Stimulated activated CD8-positive, alpha-beta memory T cell treated with anti-CD3 and anti-CD28 coated beads, Interleukin-7, amount 100 ng/mL, for 24 hours (primary cell): Measurements from ENCODE around the gene LGR6.

Source experiments
- DNase-seq: peaks from one replicate; pipeline ENCODE4 v3.0.0-alpha.2; 2020; ENCODE audit warnings: low read depth

The LGR6 gene

DNA sequence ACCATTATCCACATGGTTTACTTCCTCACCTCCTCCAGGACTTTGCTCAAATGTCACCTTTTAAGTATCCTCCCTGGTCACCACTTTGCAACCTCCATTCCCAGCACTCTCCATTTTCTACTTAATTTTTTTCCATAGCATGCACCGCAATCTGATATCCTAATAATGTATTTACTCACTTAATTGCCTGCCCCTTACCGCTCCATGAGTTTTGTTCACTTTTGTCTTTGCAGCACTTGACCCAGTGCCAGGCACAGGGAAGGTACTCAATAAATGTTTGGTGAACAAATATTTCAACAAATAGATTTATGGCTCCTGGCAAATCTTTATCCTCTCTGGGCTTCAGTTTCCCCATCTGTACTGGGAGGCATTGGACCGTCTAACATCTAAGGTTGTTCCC is 94.6 kb downstream of the LGR6 start:
- no peak for DNase-seq

DNA sequence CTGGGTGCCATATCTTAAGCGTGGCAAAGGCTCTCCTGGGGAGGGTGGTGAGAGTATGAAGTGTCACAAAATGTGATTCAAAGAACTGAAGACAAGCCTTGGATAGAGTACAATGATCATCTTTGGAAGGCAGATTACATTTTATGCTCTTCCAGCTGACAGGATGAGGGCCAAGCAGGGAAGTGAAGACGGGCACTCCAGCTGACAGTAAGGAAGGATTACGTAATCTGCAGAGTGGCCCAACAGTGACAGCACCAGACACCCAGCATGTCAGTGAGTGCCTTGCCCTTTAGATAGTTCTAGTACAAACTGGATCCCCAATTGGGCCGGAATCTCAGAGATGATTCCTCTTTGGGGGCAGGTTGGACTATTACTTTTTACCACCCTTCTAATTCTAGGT is 95.4 kb downstream of the LGR6 start:
- DNase-seq, result no peak

DNA sequence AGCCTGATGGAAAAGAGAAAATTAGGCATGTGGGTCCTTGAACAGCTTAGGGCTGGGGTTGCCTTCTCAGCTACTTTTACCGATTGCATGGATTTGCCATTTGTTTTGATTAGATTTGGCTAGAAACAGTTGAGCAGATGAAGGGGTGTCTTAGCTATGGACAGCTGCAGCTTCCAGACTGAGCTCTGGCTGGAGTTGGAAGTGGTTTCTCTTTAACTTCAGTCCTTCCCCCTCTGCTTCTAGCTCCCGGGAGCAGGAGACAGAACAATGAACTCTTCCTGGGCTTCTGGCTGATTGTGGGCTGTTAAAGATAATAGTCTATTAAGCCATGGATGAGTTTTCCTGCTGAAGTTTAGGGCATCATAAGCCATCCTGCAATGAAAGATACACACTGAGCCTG is 97.4 kb downstream of the LGR6 start:
- no peak for DNase-seq

DNA sequence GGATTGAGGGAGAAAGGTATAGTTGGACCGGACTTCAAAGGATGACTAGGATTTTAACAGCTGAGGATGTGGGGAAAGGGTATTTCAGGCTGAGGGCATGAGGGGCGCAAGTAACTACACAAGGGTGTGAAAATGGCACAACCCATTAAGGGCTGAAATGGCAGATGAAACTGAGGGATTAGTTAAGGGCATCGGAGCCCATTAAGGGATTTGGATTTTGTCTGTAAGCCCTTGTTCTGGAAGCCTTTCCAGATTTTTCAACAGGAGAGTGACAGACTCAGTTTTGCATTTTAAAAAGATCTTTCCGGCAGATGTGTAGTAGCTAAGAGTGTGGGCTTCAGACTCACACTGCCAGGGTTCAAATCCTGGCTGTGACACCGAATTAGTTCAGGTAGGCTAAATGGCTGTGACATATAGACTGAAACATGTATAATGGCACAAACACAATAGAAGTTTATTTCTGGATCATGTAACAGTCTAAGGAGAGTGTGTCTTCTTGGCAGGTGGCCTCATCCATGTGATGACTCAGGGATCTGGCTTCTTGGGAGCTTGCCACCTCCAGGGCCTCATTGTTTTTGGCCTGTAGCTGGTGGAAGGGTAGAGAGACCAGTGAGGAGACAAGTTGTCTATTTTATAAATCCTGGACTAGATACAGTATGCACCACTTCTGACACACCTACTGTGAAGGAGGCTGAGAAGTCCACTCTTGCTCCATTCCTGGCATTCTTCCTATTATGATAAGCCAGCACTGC is 98.5 kb downstream of the LGR6 start:
- no peak for DNase-seq

DNA sequence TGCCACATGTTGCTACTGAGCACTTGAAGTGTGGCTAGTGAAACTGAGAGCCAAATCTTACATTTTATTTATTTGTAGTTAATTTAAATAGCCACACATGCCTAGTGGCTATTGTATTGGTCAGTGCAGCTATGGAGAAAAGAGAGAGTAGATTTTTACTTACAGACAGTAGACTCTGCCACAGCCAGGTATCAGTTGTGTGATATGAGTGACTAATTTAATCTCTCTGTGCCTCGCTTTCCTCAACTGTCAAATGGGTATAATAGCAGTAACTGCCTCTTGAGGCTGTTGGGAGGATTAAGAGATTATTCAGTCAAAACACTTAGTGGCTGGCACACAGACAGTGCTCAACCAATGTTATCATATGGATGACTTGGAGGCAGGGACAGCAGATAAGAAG is 99.2 kb downstream of the LGR6 start:
- DNase-seq, result no peak

DNA sequence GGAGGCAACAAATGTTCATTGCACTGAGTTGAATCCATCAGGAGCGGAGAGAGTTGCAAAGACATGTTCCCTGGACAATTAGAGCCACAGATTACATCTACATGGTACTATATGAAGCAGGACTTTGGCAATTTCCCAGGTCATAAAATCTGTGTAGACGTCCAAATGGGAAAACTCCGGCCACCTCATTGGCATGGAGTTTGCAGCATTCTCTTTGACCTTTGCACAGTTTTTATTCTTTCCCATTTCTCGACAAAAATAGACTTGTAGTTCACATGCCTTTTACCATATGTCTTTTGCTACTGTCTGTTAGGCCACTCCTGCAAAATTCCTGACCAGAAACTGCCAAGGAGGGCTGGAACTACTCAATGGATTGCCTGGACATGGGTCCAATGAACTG is 100.0 kb downstream of the LGR6 start:
- DNase-seq, result no peak

DNA sequence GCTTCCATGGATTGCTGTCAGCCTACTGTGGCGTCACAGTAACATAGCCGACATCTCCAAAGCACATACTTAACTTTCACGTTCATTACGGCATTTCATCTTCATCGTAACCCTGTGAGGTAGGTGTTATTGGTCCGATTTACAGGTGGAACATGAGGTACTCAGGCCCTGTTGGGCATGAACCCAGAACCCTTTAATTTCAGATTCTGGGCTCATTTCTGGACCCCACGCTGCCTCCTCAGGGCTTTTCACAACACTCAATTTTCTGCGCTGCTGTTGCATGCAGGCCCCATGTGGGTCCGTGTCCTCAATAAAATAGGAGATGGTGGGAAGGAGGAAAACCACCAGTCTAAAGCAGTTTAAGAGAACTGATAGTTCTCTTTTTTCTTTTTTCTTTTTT is 108.6 kb downstream of the LGR6 start:
- DNase-seq, result no peak

DNA sequence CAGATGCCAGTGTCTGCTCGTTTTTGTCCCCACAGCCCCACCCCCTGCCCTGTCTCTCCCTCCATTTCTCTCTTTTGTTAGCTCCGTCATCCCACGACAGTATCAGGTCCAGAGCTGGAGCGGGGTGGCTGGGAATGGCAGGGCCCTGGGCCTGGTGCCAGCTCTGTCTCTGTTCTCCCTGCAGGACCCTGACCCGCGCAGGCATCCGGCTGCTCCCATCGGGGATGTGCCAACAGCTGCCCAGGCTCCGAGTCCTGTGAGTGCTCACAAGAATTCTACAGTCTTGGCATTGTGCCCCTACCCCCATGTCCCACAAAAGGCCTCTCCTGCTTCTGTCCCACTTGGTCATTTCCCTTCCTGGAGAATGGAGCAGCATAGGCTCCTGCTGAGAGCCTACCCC is 110.8 kb downstream of the LGR6 start:
- DNase-seq, result no peak

DNA sequence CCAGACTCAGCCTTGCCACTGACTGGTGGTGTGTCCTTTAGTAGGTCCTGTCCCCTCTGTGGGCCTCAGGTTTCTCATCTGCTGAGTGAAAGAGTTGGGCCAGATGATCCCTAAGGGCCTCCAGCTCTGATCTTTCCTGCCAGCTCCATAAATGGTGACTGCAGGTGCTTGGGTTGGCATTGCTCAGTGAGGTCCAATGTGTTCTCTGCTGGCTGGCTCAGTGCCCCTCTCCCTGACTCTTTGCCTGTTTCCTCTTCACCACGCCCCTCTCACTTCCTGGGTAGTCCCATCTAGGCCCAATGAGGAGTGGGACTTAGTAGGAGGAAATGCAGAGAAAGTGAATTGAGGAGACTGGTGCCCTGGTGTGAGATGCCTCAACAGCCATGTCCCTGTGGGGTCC is 111.6 kb downstream of the LGR6 start:
- DNase-seq, result no peak

DNA sequence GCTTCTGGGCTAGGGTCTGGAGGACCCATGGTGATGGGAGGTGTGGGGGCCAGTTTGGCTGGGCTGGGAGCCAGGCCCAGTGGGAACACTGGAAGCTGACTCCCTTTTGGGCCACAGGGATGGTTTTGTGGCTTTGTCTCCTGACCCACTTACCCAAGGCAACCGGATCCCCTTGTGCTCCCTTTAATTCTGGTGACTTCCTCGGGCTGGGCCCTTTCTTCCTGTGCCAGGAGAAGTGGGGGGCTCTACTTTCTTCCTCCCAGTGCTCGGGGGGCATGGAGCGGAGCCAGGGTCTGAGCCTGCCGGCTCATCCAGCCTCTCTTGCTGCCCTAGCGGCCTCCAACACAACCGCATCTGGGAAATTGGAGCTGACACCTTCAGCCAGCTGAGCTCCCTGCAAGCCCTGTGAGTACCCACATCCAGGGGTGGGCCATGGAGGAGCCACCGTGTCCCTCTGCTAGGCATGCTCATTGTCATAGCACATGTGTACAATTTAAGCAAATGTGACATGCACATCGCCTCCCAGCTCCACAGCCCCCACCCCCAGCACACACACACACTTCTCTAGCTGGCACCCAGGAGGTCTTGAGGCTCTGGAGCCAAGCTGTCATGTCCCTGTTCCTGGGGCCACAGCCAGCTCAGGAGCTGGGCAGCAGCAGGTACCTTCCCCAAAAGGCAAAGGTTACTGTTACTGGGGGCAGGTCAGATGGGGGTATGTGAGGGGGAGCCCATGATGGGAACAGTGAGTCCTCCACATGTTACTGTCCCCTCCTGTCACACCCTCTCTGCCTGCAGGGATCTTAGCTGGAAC is 113.1 kb downstream of the LGR6 start:
- no peak for DNase-seq

DNA sequence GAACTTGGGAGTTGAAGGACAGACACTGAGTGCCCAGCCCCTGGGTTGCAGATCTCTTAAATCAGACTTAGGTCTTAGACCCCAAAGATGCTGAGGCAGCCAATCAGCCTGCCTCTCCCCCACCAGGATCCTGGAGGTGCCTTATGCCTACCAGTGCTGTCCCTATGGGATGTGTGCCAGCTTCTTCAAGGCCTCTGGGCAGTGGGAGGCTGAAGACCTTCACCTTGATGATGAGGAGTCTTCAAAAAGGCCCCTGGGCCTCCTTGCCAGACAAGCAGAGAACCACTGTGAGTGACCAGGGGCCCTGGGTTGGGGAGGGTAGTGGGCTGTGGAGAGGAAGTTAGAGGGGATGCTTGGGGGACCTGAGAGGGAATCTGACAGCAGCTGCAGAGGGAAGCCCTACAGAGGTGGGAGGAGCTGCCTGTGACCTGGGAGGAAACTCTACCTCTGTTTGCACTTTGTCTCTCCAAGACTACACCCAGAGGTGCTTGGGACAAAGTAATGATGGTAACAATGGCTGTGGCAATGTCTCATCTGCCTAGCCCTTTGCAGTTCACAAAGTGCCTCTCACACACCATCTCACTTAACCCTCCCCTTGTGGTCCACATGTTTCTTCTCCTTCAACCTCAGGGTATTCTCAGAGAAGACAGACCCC is 116.6 kb downstream of the LGR6 start:
- DNase-seq, result no peak

DNA sequence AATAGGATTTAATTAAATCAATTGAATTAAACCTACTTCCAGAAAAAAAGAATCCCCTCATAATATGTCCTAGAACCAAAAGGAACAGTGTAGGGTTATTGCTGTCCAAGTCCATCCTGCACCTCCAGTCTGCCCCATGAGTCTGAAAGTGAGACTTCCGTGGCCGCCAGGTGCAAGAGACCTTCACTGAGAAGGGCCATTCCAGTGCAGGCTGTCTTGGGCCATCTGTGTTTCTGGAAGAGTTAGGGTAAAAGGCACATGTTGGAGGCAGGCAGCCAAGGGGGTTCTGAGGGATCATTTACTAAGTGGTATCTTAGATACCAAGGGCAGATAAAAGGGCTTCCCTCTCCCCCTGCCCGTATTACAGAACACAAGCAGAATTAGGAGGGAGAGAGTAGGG is 117.1 kb downstream of the LGR6 start:
- no peak for DNase-seq

DNA sequence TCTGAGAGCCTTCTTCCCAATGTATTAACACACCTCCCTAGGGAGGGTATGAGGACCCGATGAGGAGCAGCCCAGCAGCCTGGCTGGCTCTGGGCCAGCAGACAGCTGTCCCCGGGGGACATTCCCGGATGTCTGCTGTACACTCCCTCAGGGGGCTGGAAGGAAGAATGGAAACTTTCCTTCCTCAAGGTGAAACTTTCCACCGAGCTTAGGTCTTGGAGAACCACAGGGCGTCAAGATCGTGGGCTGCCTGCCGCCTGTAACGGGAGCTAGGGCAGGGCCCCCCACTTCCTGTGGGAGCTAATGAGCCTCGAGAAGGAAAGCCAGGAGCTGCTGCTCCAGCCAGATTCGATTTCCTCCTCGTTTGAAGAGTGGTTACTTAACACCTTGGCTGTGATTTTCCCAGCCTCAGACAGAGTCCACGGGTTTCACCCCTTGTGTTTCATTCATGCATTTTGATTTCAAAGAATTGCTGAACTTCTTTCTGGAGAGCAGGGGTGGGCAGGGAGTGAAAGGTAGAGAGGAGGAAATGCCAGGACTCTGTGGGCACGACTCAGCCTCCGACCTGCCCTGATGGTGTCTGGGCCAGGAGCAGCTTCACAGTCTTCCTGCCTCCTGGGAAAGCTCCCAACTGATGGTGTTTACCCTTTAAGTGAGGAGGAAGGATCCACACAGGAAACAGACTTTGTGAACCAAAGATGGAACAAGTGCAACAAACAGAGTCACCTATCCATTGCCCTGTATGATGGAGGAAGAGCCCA is 118.5 kb downstream of the LGR6 start:
- no peak for DNase-seq

DNA sequence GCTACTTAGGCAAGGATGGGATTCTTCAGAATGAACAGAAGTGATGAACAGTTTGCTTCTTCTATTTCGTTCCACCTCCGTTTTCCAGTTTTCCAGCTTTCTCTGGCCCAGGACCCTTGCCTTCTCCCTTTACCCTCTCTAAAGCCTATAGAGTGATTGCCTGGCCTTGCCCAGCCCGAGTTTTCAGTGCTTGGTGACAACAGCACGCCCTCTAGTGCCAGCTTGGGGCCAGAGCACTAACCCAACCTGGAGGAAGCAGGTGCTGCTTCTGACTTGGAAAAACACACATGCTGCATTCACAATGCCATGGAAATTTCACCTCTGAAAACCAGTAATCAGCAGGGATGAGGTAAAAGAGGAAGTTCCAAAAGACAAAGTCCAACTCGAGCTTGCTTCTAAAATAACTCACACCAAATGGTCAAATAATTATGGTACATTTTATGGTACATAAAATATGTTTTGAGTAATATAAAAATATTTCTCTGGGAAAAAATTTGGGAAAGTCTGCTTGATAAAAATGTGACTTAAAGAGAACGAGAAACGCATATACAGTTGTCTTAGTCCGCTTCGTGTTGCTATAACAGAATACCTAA is 122.1 kb downstream of the LGR6 start:
- DNase-seq, result peak; percentile 57

DNA sequence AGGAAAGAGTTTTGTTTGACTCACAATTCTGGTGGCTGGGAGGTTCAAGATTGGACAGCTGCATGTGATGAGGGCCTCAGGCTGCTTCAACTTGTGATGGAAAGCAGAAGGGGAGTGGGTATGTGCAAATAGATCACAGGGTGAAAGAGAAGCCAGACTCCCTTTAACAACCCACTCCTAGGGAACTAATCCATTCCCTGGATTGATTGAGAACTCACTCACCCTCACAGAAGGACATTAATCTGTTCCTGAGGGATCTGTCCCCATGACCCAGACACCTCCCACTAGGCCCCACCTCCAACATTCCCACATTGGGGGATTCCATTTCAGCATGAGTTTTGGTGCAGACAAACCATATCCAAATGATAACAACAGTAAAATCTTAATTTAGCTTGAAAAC is 122.6 kb downstream of the LGR6 start:
- DNase-seq, result no peak

DNA sequence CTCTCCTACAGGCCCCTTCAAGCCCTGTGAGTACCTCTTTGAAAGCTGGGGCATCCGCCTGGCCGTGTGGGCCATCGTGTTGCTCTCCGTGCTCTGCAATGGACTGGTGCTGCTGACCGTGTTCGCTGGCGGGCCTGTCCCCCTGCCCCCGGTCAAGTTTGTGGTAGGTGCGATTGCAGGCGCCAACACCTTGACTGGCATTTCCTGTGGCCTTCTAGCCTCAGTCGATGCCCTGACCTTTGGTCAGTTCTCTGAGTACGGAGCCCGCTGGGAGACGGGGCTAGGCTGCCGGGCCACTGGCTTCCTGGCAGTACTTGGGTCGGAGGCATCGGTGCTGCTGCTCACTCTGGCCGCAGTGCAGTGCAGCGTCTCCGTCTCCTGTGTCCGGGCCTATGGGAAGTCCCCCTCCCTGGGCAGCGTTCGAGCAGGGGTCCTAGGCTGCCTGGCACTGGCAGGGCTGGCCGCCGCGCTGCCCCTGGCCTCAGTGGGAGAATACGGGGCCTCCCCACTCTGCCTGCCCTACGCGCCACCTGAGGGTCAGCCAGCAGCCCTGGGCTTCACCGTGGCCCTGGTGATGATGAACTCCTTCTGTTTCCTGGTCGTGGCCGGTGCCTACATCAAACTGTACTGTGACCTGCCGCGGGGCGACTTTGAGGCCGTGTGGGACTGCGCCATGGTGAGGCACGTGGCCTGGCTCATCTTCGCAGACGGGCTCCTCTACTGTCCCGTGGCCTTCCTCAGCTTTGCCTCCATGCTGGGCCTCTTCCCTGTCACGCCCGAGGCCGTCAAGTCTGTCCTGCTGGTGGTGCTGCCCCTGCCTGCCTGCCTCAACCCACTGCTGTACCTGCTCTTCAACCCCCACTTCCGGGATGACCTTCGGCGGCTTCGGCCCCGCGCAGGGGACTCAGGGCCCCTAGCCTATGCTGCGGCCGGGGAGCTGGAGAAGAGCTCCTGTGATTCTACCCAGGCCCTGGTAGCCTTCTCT is 124.6 kb downstream of the LGR6 start:
- DNase-seq, result no peak

DNA sequence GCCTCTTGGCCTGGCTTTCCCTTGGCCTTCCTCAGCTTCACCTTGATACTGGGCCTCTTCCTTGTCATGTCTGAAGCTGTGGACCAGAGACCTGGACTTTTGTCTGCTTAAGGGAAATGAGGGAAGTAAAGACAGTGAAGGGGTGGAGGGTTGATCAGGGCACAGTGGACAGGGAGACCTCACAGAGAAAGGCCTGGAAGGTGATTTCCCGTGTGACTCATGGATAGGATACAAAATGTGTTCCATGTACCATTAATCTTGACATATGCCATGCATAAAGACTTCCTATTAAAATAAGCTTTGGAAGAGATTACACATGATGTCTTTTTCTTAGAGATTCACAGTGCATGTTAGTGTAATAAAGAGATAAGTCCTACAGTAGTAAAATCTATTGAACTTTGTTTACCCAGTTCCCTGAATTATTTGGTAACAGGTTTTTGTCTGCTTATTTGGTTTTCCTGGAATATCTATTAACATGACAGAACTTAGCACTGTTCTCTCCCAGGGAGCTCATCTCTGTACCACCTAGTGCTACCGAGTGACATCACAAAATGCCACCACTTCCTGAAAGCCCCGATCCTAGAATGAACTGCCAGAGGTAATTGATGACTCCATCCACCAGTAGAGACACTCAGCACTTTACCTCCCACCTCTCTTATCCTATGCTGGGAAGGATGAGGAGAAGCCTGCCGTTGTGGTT is 125.9 kb downstream of the LGR6 start:
- no peak for DNase-seq

DNA sequence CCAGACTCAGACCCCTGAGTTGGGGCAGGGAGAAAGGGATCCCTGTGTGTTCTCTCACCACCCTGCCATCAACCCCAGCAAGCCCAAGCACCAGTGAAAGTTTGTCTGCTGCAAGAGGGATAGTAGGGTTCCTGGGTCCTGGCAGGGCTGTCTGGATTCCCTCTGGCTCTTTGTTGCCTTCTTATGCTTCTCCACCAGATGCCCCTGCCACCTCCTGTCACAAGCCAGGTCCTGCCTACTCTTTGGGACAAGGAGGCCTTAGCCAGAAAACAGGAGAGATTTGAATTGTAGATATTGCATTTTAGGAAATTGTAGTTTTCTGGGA is 126.4 kb downstream of the LGR6 start:
- no peak for DNase-seq

DNA sequence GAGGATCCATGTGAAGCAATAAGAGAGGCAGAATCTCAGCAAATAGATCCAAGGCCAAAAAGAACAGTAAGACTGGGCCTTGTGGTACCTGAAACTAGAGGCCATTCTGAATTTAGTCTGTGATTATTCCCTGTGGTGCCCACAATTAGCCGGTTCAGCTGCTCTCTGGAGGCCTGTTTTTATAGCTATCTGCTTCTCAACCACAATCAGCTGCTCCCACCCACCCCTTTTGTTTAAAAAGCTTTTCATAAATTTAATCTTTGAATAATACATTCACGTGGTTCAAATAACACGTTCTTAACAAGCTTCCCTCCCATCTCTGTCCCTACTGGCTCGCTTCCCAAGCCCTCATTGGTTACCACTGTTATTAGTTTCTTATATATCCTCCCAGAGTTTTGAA is 130.1 kb downstream of the LGR6 start:
- DNase-seq, result no peak

DNA sequence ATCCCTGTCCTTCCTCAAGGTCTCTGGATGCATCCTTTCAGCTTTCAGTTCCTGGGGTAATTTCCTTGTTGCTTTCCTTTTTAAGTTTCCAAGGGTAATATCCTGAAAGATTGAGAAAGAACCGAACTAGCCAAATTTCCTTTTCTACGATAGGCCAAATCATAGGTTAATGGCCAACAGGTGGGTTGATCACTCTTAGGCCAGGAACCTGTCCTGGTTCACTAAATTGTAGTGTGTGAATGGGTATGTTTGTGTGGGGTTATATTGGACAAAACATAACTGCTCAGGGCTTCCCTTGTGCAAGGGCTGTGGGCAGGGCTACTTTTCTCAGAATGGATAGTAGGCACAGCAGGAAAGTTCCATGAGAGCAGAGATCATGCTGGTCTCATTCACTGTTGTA is 131.0 kb downstream of the LGR6 start:
- DNase-seq, result no peak
